Activated T-helper 2 cell treated with anti-CD3 and anti-CD28 coated beads, Interferon-gamma antibody, Interleukin-2, Interleukin-4, amounts not matched to agents 10 μg/mL and 5 μg/mL and 100 μg/mL, durations not matched to agents 14 hours and 24 hours and 36 hours (primary cell): ENCODE data around the gene NRG3. TPM values are rescaled to one million over a fixed set of nuclear protein-coding genes. Genes with fewer than 3 reads are reported as not detected.

Experiments
- DNase-seq: peaks from one replicate; pipeline ENCODE4 v3.0.0; 2021; ENCODE audit warnings: low spot score
- H3K27ac Mint-ChIP-seq: one replicate; pipeline ENCODE4 v1.8.0; 2021; ENCODE audit warnings: mixed read lengths
- H3K27me3 Mint-ChIP-seq: one replicate; pipeline ENCODE4 v1.8.0; 2021; ENCODE audit warnings: low read depth, mixed read lengths
- H3K36me3 Mint-ChIP-seq: one replicate; pipeline ENCODE4 v1.8.0; 2021; ENCODE audit warnings: low read depth, mixed read lengths
- H3K4me1 Mint-ChIP-seq: one replicate; pipeline ENCODE4 v1.8.0; 2021; ENCODE audit warnings: low read depth, mixed read lengths
- H3K4me3 Mint-ChIP-seq: one replicate; pipeline ENCODE4 v1.8.0; 2021; ENCODE audit warnings: low read depth, mild to moderate bottlenecking, moderate library complexity, mixed read lengths
- H3K9me3 Mint-ChIP-seq: one replicate; pipeline ENCODE4 v1.8.0; 2021; ENCODE audit warnings: mixed read lengths
- intact Hi-C: fragments of 100-400 bp; cut with micrococcal nuclease; formaldehyde crosslinking; loops from one replicate; pipeline ENCODE4 v1.15.1; 2023
- total RNA-seq: library from RNA; stranded (reverse); gene quantifications from 2 replicates; pipeline ENCODE4 v1.2.3, GENCODE V29; 2022

The NRG3 gene
- total RNA-seq, 1 donor from 2014 or later: not detected

- H3K9me3 Mint-ChIP-seq: peaks cover 23% of the 10 kb centered on the region
- H3K4me3 Mint-ChIP-seq: no peak overlapping the region
- H3K27me3 Mint-ChIP-seq: no peaks in the 10 kb centered on the region
- intact Hi-C loops: no loop called here
- H3K36me3 Mint-ChIP-seq: no peaks in the 10 kb centered on the region
- DNase-seq: no peak
- no peak overlapping the region for H3K27ac Mint-ChIP-seq
- no peaks in the 10 kb centered on the region for H3K4me1 Mint-ChIP-seq
These were observed 1039.7 kb downstream of the NRG3 start for GRCh38 chr10:82914655-82915136.

- no peaks in the 10 kb centered on the region for H3K4me1 Mint-ChIP-seq
- peaks cover 26% of the 10 kb centered on the region for H3K9me3 Mint-ChIP-seq
- no peaks in the 10 kb centered on the region for H3K27me3 Mint-ChIP-seq
- no peaks in the 10 kb centered on the region for H3K36me3 Mint-ChIP-seq
- H3K4me3 Mint-ChIP-seq: no peak overlapping the region
- intact Hi-C loops: no loop called here
- no peak for DNase-seq
- H3K27ac Mint-ChIP-seq: no peak overlapping the region
These were observed 1041.9 kb downstream of the NRG3 start for GRCh38 chr10:82916941-82917340.

- intact Hi-C loops: no loop called here
- Mint-ChIP-seq H3K27ac (no peak overlapping the region), H3K9me3 (peaks cover 29% of the 10 kb centered on the region), H3K36me3 (no peaks in the 10 kb centered on the region), H3K4me3 (no peak overlapping the region), H3K27me3 (no peaks in the 10 kb centered on the region), H3K4me1 (no peaks in the 10 kb centered on the region)
- DNase-seq: no peak
These were observed 1043.0 kb downstream of the NRG3 start for GRCh38 chr10:82918022-82918421.

- intact Hi-C loops: no loop called here
- H3K4me3 Mint-ChIP-seq: no peak overlapping the region
- no peaks in the 10 kb centered on the region for H3K36me3 Mint-ChIP-seq
- H3K9me3 Mint-ChIP-seq: peaks cover 21% of the 10 kb centered on the region
- no peak for DNase-seq
- H3K4me1 Mint-ChIP-seq: no peaks in the 10 kb centered on the region
- no peaks in the 10 kb centered on the region for H3K27me3 Mint-ChIP-seq
- no peak overlapping the region for H3K27ac Mint-ChIP-seq
These were observed 1047.1 kb downstream of the NRG3 start for GRCh38 chr10:82922046-82922445.

GRCh38 chr10:82922755-82923154 lies 1047.8 kb downstream of the NRG3 start:
- Mint-ChIP-seq H3K27ac (no peak overlapping the region), H3K4me1 (no peaks in the 10 kb centered on the region), H3K27me3 (no peaks in the 10 kb centered on the region), H3K4me3 (no peak overlapping the region), H3K9me3 (peaks cover 21% of the 10 kb centered on the region), H3K36me3 (no peaks in the 10 kb centered on the region)
- no peak for DNase-seq
- intact Hi-C loops: no loop called here

DNA sequence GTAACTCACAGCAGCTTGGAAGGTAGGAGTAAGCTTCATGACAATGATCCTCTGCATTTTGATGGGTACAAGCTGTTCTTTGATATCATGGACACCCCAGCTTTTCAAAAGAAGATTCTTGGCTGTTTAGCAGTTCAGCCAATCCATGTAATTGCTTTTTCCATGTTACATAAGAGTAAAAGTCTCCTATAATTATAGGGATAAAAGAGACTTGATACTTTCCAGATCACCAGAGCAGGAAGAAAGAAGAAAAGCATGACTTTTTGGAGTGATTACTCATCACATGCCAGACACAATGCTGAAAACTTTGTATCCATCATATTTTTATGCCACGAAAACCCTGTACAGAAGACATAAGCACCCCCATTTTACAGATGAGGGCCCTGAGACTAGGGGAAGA lies 1049.7 kb downstream of the NRG3 start:
- no peaks in the 10 kb centered on the region for H3K27me3 Mint-ChIP-seq
- no peaks in the 10 kb centered on the region for H3K4me1 Mint-ChIP-seq
- no peak overlapping the region for H3K27ac Mint-ChIP-seq
- H3K4me3 Mint-ChIP-seq: no peak overlapping the region
- intact Hi-C loops: no loop called here
- H3K36me3 Mint-ChIP-seq: no peaks in the 10 kb centered on the region
- no peak for DNase-seq
- H3K9me3 Mint-ChIP-seq: peaks cover 15% of the 10 kb centered on the region

DNA sequence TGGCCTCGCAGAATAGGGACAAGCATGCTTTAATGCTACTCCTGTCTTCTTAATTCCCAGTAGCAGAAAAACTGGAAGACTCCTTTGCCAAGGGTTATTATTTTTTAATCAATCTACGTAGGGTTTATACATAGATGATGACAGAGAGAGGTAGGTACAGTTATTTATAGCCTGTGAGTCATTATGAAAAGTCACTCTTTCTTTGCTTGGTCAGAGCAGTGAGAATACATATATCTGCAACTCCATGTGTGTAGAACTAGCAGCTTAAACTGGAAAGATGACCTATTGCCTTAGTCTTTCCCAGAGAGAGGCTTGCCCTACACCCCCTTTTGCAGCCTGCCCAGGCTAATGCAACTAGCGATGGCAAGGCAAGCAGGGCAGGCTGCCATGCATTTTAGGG lies 1050.6 kb downstream of the NRG3 start:
- Mint-ChIP-seq H3K9me3 (peaks cover 13% of the 10 kb centered on the region), H3K4me1 (no peaks in the 10 kb centered on the region), H3K27me3 (no peaks in the 10 kb centered on the region), H3K36me3 (no peaks in the 10 kb centered on the region), H3K4me3 (no peak overlapping the region), H3K27ac (no peak overlapping the region)
- no peak for DNase-seq
- intact Hi-C loops: no loop called here

- H3K4me3 Mint-ChIP-seq: no peak overlapping the region
These were observed 1057.5 kb downstream of the NRG3 start for GRCh38 chr10:82932451-82932850.

DNA sequence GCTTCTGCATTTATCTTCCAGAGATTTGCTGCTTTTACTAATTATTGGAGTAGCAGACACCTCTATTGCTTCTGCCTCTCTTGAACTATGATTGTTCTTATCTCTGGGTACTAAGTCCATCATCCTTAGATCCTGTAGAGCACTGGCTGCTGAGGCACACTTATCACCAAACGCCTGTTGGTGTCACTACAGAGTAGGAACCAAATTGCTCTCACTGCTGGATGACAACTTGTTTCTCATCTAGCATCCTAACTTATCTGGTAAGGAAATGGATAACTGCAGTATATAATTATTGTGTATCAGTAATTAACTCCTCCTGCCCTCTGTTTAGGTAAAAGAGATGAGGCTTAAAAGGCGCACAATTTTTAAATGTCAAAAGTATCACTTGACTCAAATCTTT lies 1059.4 kb downstream of the NRG3 start:
- H3K9me3 Mint-ChIP-seq: peaks cover 18% of the 10 kb centered on the region
- no peak for DNase-seq
- no peaks in the 10 kb centered on the region for H3K36me3 Mint-ChIP-seq
- no peaks in the 10 kb centered on the region for H3K27me3 Mint-ChIP-seq
- no peak overlapping the region for H3K27ac Mint-ChIP-seq
- H3K4me1 Mint-ChIP-seq: no peaks in the 10 kb centered on the region
- intact Hi-C loops: no loop called here
- H3K4me3 Mint-ChIP-seq: no peak overlapping the region

More at GRCh38 chr10:82932451-82932850, 1057.5 kb downstream of the NRG3 start:
- Mint-ChIP-seq H3K9me3 (peaks cover 18% of the 10 kb centered on the region), H3K27ac (no peak overlapping the region), H3K4me1 (no peaks in the 10 kb centered on the region), H3K27me3 (no peaks in the 10 kb centered on the region), H3K36me3 (no peaks in the 10 kb centered on the region)
- intact Hi-C loops: no loop called here
- DNase-seq: no peak

- no peaks in the 10 kb centered on the region for H3K27me3 Mint-ChIP-seq
- intact Hi-C loops: no loop called here
- H3K27ac Mint-ChIP-seq: no peak overlapping the region
- H3K4me1 Mint-ChIP-seq: no peaks in the 10 kb centered on the region
- H3K36me3 Mint-ChIP-seq: no peaks in the 10 kb centered on the region
- H3K4me3 Mint-ChIP-seq: no peak overlapping the region
- peaks cover 16% of the 10 kb centered on the region for H3K9me3 Mint-ChIP-seq
- DNase-seq: no peak
These were observed 1060.0 kb downstream of the NRG3 start for GRCh38 chr10:82934947-82935346.

GRCh38 chr10:82938331-82938730 lies 1063.3 kb downstream of the NRG3 start:
- Mint-ChIP-seq H3K27ac (no peak overlapping the region), H3K36me3 (no peaks in the 10 kb centered on the region), H3K4me3 (no peak overlapping the region), H3K4me1 (no peaks in the 10 kb centered on the region), H3K9me3 (peaks cover 9% of the 10 kb centered on the region), H3K27me3 (no peaks in the 10 kb centered on the region)
- intact Hi-C loops: no loop called here
- DNase-seq: no peak

DNA sequence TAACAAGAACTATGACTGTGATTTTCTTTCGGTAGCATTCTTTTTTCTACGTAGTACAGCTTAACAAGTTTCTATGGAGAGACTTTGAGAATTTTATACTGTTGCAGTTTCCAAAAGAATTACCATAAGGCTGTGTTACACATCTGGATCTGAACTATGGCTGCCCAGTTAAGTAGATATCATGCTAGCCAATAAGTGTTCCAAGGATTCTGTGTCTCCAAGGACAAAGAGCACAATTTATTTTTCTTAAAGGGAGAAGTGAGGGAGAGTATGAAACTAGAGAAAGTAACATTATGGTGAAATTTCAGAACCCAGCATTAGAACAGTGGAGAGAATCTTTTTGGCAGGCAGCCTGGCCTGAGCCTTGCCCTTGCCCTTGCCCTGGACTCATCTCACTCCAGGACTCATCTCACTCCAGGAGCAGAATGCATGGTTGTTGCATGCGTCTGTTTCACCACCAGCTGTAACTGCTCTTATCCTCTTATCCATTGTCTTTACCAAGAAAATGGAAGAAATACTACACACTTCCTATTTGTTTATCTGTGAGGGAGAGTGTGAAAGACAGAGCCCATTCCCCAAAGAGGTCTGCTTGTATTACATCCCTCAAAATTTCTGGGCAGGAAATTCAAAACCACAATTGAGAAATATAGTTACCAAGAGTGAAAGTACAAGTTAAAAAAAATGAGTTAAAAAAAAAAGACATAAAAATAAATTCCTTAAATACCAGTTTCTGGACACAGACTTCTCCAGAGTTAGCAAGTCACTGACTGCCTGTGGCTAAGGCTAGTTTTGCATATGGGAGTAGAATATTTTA lies 1067.5 kb downstream of the NRG3 start:
- Mint-ChIP-seq H3K27ac (no peak overlapping the region), H3K4me3 (no peak overlapping the region), H3K27me3 (no peaks in the 10 kb centered on the region), H3K4me1 (no peaks in the 10 kb centered on the region), H3K9me3 (peaks cover 4% of the 10 kb centered on the region), H3K36me3 (no peaks in the 10 kb centered on the region)
- no peak for DNase-seq
- intact Hi-C loops: no loop called here

DNA sequence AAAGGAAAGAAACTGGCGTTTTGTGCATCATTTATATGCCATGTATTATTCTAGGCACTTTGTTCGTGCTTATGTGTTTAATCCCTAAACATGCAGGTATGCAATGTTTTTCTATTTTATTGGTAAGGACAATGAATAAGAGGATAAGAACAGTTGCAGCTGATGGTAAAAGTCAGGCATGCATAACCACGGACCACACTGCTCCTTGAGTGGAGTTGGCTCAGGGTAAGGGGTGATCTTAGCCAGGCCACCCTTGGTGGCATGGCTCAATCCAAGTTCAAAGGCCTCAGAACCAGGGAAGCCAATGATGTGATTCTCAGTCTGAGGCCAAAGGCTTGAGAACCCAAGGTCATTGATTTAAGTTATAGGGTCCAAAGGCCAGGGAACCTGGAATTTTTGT lies 1068.1 kb downstream of the NRG3 start:
- Mint-ChIP-seq H3K27ac (no peak overlapping the region), H3K4me1 (no peaks in the 10 kb centered on the region), H3K36me3 (no peaks in the 10 kb centered on the region)

More for the DNA sequence above, 1068.1 kb downstream of the NRG3 start:
- intact Hi-C loops: no loop called here
- no peaks in the 10 kb centered on the region for H3K27me3 Mint-ChIP-seq
- H3K9me3 Mint-ChIP-seq: peaks cover 4% of the 10 kb centered on the region
- DNase-seq: no peak
- H3K4me3 Mint-ChIP-seq: no peak overlapping the region
